Stimulated activated CD8-positive, alpha-beta memory T cell treated with anti-CD3 and anti-CD28 coated beads, Interleukin-4, amount 100 ng/mL, for 4 hours (primary cell): ENCODE results near the gene MCEMP1.

Experiments
- DNase-seq, 2 donors: peaks; one replicate each; pipeline ENCODE4 v3.0.0-alpha.2; 2020; ENCODE audit warnings: low read depth in 2 of 2, low spot score in 1 of 2

MCEMP1 gene

DNA sequence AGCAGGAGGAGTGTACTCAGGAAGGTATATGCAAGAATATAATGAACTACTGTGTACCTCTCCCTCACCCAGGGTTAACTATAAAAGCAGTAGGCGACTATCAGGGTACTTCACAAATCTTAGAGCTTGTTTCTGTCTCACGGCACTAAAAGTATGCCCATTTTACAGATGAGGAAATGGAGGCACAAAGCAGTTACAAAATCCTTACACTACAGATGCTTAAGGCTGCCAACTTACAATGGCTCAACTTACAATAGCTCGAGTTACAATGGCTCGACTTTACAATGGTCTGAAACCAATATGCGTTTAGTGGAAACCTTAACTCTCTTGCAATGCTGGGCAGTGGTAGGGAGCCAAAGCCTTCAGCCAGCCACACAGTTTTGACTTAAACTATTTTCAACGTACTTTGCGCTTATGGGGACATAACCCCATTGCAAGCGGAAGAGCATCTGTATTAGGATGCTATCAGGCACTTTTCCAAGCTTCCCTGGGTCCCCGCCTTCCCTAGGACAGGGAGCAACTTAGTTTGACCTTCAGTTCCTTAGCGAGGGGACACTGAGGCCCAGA, 20.9 kb downstream of the MCEMP1 start:
- DNase-seq, result no peak

DNA sequence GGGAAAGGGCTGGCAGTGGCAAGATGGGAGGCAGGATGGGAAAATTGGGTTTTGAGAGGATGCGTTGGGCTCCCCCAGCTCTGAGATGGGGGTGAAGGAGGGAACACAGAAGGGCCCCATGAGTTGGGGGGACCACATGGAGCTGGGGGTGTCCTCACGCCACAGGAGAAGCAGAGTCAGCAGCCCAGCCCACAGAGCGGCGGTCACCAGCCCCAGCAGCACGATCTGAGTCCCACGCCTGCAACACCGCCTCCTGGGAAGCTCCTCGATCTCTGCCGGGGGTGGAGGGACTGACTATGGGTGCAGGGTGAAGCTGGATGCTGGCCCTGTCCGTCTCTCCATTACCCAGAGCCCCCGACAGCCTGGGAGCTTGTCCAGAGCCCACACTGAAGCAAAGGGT, 21.7 kb downstream of the MCEMP1 start:
- DNase-seq, result no peak

DNA sequence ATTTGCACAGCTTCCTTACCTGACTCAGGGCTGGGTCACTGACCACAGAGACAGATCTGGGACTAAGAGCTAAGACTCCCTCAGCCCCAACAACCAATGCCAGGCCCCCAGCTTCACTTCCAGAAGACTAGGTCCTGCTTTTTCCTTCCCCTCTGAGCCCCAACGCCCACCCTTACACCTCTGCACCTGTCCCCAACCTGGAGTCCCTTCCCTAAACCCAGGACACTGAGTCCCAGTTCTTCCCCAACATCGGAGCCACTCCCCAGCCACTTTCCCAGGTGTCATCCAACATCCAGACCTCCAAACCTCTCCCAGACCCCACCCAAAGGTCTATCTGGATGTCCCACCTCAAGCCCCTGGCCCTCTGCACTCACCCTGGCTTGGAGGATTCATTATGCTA, 22.1 kb downstream of the MCEMP1 start:
- DNase-seq, result no peak

DNA sequence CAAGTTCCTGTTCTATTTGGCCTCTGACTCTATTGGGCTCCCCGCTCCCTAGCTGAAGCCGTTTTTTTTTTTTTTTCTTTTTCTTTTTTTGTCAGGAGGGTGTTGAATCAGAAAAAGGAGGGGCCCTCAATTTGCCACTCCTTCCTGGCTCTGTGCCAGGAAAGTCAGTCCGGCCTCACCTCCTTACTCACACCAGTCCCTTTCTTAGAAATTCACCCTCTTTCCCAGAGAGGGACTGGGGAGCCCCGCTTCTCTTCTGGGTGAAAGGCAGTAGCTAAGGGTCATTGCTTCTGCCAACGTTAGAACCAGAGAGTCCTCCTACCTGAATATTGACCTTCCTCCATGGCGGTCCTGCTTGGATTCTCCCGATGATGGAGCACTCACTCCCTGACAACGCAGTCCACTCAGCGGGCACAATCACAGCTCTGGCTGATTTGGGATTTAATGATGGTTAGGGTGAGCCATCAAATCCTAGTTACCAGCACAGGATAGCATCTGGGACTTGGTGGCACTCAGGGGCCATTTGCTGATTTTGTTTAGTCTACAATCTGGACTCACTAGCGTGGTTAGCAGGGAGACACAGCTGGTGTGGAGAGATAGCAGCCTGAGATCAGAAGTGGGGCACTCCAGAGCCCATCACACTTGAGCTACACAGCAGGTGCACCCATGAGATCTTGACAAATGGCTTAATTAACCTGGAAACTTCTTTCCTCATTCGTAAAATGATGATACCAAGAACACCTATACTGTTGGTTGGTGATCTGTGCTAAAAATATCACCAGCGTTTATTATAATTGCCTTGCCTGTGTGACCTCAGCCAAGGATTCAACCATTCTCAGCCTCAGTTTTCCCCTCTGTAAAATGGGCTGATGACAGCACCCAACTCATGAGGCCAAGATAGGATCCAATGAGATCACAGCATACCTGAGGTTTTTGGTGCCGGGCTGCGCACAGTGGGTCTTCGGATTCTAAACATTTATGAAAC, 22.8 kb downstream of the MCEMP1 start:
- no peak for DNase-seq

DNA sequence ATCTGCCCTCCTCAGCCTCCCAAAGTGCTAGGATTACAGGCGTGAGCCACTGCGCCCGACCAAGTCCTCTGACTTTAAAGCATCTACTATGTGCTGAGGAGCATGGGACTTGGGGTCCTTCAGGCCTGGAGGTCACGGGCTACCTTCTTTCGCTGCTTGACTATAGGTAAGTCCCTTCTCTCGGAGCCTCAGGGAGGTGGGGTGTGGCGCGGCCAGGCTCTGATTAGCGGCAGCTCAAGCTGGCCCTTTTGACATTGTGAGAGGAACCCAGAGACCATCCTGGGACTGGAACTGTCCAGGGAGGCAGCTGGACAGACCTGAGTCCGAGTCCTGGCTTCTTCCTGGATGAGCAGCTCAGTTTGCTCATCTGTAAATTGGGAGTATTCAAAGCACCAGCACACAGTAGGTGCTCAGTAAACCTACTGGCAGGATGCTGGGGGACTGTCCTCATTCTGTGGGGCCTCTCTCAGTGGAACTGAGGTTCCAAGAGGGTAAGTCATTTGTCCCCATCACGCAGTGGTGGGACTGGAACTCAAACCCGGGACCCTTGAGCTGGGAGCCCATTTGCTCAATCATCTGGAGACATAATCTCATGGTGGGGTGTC, 24.3 kb downstream of the MCEMP1 start:
- no peak for DNase-seq

DNA sequence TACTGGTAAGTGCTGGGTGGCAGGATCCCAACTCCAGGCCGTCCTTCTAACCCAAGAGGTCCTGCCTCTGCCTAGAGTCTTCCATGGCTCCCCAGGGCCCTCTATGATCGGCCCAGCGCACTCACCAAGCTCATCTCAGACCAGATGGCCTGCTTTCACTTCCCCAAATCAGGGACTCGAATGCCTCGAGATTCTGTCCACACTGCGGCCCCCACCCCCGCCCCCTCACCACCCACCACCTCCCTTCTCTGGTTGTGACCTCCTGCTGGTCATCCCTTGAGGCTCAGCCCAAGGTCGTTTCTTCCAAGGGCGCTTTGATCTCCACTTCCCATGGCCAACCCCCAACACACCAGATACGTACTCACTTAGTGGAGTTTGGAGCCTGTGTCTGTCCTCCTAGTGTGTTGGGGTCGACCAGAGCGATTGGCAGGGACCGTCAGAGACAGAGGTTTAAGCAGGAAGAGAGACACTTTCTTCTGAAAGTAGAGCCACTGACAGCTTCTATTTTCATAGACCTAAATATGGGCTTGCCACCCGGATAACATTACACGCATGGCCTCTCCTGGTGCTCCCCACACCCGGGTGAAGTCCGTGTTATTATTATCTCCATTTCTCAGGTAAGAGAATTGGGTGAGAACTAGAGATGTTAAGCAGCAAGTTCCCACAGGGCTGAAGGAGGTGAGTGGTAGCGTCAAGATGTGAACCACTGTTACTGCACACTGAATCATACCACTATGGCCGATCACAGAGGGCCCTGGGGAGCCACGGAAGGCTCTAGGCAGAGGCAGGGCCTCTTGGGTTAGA, 25.0 kb downstream of the MCEMP1 start, which contains the start of gene FCER2:
TSS of gene FCER2 (minus strand) at position 478 of the 804 bp plus-strand sequence. CDS start 2,371 bp downstream, outside the sequence.
- no peak for DNase-seq

DNA sequence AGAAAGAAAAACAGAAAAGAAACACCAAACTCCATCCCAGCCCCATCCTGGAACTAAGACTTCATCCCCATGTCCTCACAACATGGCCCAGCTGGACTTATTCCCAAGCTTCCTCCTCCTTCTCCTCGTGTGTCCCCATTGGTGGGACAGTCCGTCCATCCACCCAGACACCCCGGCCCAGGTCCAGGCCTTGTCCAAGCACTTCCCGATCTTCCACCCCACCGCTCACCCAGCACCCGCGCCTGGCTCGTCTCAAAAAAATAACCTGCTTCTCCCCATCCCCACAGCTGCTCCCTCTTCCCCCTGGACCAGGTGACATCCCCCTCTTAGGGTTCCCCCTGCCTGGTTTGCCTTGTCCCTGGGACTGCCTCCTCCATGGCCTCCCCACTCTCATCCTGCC, 26.4 kb downstream of the MCEMP1 start:
- DNase-seq, result no peak

DNA sequence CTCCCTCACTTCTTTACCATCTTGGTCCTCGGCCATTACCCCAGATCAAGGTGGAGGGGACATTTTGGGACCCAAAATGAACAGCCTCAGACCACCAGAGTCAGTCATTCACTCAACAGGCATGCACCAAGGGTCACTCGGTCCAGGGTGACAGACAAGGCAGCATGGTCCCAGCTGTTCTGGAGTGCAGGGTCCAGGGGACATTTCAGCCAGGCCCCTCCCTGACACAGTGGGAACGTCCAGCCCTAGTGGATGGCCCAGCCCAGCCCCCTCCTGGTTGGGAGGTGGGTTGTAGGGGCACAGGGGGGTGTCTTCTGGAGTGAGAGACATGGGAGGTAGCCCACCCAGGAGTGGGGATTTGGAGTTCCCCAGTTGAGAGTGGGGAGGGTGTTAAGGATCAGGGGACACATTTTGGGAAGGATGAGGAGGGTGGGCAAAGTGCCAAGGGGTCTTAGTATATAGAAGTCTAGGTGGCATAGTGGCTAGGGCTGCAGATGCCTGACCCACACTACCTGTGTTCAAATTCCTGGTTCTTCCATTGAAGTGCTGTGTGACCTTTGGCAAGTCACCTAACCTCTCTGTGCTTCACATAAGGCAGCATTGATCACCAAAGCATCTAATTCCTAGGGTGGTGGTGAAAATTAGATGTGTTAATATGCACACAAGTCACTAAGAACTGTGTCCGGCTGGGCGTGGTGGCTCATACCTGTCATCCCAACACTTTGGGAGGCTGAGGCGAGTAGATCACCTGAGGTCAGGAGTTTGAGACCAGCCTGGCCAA, 27.6 kb downstream of the MCEMP1 start:
- no peak for DNase-seq

DNA sequence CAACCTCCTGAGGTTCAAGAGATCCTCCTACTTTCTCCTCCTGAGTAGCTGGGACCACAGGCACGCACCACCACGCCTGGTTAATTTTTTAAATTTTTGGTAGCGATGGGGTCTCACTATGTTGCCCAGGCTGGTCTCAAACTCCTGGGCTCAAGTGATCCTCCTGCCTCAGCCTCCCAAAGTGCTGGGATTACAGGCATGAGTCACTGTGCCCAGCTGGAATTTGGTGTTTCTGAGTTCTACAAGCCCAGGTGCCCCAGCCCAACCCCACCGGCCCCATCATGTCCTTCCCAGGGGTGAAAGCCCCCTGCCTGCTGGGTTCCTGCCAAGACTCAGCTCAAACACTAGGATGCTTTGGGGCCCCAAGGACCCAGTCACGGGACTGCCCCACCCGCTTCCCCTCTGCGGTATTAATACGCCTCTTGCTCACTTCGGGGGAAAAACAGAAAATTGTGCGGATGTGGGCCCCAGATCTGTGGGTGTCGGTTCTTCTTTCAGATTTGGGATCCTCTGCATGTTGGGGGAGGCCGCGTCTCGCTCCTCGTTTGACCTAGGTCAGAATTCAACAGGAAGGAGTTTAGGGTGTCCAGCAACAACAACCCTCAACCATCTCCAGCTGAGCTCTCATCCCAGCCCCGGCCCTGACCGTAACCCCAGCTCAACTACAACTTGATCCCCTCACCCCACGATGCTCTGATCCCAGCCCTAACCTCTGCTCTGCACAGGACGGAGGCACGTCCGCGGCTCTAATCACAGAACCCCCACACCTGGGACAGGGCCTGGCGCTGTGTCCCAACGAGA, 28.7 kb downstream of the MCEMP1 start:
- peak; percentile 55 to 59 for DNase-seq

DNA sequence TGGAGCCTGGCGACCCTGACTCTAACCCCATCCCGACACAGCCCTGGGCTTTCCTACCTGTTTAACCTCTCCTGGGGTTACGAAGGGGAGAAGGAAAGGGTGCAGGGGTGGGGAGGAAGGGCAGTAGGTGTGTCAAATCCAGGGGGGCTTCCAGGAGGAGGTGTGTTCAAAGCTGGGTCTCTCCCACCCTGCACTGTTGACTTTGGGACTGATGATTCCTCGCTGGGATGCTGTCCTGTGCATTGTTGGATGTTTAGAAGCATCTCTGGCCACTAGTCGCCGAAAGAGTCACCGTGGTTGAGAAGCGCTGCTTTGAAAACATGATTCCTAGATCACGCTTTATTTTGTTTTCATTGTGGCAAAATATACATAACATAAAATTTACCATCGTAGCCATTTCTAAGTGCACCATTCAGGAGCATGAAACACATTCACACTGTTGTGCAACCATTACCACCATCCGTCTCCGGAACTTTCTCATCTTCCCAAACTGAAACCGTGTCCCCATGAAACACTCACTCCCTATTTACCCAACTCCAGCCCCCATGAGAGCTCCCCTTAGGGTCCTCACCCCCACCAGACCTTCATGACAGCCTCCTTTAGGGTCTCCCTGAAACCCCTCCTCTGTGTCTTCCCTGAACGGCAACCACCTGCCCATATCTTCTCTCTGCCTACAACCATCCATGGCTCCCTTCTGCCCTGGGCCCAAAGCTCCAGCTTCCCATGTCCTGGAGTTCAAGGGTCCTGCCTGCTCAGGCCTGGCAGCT, 29.5 kb downstream of the MCEMP1 start:
- no peak for DNase-seq

DNA sequence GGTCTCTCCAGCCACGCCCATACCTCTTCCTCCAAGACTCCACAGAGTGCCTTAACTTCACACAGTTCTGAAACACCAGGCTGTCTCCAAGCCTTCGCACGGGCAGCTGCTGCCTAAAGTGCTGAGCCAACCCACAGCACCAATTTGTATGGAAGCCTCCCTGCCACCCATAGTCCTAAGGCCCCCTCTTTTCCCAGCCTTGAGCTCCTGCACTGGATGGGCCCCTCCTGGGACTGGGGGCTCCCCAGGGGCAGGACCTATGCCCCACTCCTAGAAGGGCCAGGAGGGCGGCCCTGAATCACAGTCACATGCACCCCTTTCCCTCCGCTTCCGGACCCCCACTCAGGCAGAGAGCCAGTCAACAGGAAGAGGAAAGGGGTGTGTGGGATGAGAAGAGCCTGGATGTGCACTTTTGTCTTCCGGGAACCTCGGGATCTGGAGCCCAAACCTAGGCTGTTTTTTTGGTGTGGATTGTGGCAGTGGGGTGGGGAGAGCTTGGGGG, 30.1 kb downstream of the MCEMP1 start:
- DNase-seq, result no peak

DNA sequence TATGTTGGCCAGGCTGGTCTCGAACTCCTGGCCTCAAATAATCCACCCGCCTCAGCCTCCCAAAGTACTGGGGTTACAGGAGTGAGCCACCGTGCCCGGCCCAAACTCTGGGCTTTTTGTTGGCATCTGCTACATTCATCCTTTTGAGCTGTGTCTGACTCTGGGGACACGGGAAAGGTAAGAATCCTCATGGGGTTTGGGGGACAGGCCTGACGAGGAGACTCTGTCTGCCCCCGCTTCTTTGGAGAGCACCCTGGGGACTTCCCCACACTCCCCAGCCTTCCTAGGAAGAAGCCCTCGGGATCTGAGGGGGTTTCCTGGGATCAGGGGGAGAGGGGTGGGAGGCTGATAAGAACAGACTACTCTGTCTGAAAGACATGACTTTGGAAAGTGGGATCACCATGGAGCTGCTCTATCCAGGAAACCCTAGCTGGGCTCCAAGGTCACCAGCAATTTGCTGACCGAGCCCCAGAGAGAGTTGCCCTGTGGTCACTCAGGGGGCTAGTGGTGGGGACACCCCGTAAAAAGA, 33.1 kb downstream of the MCEMP1 start:
- DNase-seq, result no peak

DNA sequence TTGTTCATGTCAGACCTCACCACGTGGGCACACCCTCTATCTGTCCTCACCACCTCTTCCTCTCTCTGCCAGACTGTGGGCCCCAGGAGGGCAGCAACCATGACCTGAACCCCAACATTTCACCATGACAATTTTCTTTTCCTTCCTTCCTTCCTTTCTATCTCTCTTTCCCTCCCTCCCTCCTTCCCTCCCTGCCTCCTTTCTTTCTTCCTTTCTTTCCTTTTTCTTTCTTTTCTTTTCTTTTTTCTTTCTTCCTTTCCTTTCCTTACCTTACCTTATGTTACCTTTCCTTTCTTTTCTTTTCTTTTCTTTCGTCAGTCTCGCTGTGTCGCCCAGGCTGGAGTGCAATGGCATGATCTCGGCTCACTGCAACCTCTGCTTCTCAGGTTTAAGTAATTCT, 33.7 kb downstream of the MCEMP1 start:
- DNase-seq, result no peak

DNA sequence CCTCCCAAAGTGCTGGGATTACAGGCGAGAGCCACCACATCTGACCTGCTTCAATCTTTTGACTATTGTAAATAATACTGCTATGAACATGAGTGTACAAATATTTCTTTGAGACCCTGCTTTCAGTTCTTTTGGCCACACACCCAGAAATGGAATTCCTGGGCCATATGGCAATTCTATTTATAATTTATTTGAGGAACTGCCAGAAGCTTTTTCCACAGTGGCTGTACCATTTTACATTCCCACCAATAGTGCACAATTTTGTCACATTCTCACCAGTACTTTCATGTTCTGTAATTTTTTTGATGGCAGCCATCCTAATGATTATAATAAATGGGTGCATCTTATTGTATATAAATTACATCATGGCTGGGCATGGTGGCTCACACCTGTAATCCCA, 38.8 kb downstream of the MCEMP1 start:
- DNase-seq, result no peak

DNA sequence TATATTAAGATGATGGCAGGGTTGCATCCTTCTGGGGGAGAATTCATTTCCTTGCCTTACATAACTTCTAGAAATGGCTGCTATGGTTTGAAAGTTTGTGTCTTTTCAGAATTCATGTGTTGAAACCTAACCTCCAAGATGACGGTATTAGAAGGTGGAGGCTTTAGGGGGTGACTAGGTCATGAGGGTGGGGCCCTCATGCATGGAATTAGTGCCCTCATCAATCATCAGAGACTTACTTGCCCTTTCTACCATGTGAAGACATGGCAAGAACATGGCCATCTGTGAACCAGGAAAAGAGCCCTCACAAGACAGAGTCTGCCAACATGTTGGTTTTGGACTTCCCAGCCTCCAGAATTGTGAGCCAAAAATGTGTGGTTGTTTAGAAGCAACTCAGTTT, 39.9 kb downstream of the MCEMP1 start:
- no peak for DNase-seq

DNA sequence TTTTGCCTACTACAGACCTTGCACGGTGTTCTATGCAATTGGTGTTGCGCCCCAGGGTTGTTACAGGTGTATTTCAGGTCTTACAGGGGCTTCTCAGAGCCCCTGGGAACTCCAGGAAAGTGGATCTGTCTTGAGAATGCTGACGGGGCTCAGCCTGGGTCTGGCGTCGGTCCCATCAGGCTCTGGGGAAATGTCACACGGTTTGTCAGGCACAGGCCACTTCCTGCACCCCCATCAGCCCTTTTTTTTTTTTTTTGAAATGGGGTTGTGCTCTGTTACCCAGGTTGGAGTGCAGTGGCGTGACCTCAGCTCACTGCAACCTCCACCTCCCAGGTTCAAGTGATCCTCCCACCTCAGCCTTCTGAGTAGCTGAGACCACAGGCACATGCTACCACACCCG, 41.8 kb downstream of the MCEMP1 start:
- DNase-seq, result no peak

DNA sequence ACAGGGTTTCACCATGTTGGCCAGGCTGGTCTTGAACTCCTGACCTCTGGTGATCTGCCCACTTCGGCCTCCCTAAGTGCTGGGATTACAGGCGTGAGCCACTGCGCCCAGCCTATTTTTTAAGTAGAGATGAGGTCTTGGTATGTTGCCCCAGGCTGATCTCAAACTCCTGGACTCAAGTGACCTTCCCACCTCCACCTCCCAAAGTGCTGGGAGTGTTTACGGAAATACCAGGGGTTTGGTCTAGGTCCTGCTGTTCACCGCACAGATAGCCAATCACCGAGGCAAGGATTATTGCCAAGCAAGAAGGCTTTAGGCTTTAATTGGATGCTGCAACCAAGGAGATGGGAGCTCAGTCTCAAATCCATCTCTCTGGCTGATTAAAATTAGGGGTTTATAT, 43.5 kb downstream of the MCEMP1 start:
- no peak for DNase-seq

DNA sequence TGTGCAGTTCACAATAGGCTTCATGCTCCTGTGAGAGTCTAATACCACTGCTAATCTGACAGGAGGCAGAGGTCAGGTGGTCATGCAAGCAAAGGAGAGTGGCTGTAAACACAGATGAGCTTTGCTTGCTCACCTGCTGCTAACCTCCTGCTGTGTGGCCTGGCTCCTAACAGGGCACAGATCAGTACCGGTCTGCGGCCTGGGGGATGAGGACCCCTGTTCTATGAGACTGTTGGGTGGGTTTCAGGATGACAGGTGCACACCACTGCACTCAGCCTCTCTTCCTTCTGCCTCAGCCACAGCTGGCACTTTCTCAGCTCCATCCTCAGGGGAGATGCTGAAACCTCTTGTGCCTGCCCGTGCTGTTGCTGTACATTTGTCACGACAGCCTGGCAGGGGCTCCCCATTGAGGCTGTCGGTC, 45.4 kb downstream of the MCEMP1 start:
- no peak for DNase-seq
